GM19463 (cell line): ENCODE data around the gene A3GALT2.

Experiments used
- ATAC-seq: cut with Tn5 transposase; IDR thresholded peaks from one replicate; pipeline ENCODE4 v1.9.1; 2021; ENCODE audit warnings: mild to moderate bottlenecking, moderate library complexity; ENCODE audit not compliant: unreplicated experiment

The A3GALT2 gene

GRCh38 chr1:33320619-33321165, at the start of gene A3GALT2:
TSS of gene A3GALT2 (minus strand) at chr1:33321098. CDS start at chr1:33321098, 0 bp downstream.
- no peak for ATAC-seq

GRCh38 chr1:33370301-33370700, 49.4 kb upstream of the A3GALT2 start:
- no peak for ATAC-seq

DNA sequence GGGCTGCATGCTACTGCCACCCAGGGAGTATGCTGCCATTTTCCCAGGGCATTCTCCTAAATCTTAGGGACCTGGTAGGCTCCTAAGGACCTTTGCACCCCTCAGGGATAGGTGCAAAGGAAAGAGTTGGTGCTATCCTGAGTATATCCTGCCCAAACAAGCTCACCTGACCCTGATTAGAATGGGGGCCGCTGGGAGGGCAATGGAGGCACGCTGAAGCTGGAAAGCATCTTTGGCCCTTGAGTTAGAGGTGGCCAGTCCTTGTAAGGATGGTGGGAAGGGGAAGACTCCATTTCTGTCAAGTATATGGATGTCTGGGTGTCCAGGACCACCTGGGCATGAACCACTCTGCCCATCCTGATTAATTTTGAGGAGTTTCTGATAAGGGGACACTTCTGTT, 48.9 kb upstream of the A3GALT2 start:
- ATAC-seq = no peak

GRCh38 chr1:33369081-33369480, 48.2 kb upstream of the A3GALT2 start:
- no peak for ATAC-seq

DNA sequence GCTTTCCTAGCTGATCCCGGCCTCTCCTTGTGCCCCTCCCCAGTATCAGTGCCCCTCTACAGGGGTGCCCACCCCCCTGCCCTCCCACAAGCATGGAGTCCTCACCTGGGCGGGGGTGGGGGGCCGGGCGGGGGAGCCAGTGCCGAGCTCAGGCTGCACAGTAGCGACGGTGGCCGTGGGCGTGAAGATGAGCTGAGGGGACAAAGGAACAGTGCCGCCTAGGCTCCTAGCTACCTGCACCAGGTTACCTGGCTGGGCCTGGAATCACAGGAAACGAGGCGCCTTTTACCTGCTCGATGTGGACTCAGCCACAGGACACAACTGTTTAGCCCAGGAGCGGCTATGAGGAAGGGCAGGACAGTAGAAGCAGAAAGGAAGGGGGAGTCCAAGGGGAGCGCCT, 47.5 kb upstream of the A3GALT2 start:
- no peak for ATAC-seq

DNA sequence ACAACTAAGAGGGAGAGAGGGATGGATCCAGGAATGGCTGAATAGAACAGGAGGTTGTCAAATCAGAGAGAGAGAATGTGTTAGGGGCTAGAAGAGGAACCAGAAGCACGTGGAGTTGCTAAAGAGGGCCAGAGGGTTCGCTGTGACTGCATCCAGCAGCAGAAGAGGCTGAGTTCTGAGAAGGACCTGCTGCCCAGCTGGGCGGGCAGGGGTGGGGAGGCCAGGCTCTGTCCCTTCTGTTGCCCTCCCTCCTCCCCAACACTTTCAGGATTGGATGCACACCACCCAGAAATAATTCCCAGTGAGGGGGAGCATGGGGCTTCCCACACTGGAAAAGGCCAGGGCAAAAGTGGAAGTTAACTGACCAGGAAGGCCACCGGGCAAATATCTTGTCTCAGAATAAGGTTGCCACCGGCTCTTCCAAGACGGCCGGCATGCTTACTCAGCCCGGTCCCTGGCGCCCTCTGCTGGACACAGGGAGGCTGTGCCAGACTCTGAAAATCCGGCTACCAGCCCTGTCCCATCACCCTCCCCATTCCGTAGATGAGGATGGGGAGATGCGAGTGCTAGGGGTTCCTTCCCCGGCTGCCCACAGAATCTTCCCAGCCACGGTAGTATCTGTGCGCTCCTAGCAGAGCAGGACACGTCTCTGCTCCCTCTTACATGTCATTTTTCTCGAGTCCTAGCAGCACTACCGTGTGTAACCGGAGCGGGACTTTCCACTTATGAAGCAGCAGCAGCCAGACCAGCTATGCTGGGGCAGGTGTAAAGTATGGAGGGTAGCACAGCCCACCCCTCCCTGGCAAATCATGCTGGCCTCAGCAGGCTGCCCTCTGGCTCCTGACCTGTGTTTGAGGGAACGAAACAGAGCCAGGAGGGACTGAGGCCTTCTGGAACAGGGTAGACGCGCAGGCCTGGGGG, 46.8 kb upstream of the A3GALT2 start:
- ATAC-seq = no peak

DNA sequence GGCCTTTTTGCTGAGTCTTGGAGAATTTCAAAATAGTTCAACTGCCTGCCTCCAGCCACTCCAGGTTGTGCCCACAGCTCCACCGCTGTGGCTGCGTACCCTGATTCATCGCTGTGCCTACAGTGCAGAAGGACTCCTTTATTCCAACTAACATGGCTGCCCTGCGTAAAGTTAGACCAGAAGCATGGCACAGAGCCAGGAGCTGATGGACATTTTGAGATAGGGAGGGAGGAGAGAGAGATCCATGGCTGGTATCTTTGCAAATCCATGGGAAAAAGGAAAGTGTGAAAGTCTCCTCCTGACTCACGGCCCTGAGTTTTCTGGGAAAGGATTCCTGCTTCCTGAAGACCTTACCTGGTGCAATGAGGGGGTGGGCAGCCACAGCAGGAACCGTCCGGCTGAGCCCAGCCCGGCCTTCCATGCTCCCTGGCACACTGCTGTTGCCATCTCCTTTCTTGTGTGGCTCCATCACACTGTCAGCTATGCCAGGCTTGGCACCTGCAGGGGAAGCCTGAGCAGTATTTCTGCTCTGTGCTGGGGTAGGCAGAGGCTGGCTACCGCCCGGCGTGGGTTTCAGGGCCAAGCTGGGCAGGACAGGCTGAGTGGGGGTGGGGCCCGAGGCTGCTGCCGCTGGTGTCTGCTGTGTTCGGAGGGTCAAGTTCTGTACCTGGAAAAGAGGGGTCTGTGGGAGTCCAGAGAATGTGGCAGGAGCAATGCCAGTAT, 46.0 kb upstream of the A3GALT2 start:
- ATAC-seq = no peak

DNA sequence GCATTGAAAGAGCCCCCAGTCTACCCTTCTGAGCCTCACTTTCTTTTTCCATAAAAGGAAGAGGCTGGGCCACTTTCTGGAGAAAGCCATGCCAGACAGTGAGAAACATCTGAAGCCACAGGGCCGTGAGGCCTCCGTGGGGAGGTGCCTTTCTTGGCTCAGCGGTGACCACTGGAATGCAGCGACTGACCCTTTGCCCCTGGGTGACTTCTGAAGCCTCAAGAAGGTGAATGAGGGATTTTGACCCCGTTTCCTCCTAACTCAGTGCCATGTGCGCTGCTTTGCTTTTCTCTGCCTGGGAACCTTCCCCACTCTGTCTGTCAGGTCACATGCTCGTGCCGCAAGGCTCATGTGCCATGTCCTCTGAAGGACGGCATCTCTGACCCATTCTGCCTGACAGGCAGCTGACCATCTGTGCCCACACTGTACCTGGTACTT, 44.7 kb upstream of the A3GALT2 start:
- ATAC-seq = no peak

DNA sequence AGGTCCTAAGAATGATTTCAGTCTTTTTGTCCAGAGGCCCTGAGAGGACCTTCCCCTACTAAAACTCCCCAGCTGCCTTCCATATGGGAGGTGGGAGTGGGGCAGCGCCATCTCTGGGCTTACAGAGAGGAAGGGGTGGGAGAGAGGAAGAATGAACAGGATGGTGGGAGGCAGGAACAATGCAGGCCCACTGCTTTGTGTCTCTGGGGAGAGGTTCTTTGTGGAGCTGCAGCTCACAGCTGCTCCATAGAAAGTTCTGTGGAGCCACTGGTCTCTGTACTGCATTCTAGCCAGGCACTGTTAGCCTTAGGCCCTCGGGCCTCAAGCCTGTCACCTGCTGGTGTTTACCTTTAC, 43.6 kb upstream of the A3GALT2 start:
- ATAC-seq = no peak

- no peak for ATAC-seq
These were observed 42.6 kb upstream of the A3GALT2 start for GRCh38 chr1:33363470-33363861.

- no peak for ATAC-seq
These were observed 42.1 kb upstream of the A3GALT2 start for GRCh38 chr1:33363021-33363420.

GRCh38 chr1:33361532-33362235, 40.8 kb upstream of the A3GALT2 start:
- no peak for ATAC-seq

DNA sequence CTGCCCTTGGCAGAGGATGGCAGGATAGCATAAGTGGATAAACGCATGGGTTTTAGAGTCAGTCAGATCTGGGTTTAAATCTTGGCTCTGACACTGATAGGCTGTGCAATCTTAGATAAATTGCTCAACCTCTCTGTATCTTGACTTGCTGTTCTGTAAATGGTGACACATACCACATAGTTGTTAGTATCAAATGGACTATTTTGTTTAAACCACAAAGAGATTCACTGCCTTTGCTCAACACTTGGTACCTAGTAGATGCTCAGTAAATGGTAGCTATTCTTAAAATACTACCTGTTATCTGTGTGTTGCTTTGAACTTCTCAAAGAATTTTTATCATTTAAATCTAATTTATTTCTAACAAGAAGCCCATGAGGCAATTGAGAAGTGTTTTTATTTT, 39.5 kb upstream of the A3GALT2 start:
- no peak for ATAC-seq

DNA sequence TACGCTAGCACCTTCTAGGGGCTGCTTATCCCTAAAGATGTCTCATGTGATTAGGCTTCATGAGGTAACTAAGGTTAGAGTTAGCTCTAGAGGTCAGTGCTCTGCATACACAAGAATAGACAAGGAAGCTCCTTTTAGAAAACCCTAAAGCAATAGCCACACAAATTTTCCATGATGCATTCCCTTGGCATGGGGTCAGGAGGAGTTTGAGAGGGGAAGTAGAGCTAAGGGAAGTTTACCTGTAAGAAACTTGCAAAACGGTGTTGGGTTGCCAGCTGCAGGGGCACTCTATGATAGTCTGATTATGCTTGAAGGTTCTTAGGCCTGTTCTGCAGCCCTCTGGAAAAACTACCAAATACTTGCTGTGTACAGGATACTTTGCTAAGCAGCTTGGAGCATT, 39.0 kb upstream of the A3GALT2 start:
- ATAC-seq = no peak

- ATAC-seq = no peak
These were observed 38.1 kb upstream of the A3GALT2 start for GRCh38 chr1:33358795-33359503.

DNA sequence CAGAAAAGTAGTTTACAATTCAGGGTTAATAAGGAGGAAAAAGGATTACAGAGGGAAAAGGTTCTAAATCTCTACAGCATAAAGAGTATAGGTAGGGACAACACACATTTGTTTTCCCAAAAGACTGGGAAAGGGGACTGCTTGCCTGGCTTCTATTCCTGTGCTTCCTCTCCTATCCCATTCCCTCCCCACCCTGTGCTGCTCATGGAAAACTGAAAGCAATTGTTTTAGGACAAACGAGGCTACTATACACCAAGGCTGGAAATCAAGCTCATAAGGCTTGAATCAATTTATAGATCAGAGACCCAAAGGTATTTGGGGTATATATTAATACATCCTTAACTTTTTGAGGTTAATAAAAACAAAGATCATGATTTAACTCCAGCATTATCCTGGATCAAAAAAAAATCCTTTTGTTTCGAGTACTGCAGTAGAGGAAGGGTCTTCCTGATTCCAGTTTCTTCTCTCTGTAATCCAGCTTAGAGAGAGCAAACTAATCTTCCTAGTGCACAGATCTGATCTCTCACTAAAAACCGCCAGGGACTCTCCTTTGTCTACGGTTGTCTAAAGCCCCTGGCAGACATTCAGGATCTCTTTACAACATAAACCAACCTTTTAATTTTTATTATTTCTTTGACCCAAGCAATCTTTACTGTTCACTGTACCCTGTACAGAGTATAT, 37.4 kb upstream of the A3GALT2 start:
- no peak for ATAC-seq

- ATAC-seq = no peak
These were observed 36.2 kb upstream of the A3GALT2 start for GRCh38 chr1:33357099-33357498.

DNA sequence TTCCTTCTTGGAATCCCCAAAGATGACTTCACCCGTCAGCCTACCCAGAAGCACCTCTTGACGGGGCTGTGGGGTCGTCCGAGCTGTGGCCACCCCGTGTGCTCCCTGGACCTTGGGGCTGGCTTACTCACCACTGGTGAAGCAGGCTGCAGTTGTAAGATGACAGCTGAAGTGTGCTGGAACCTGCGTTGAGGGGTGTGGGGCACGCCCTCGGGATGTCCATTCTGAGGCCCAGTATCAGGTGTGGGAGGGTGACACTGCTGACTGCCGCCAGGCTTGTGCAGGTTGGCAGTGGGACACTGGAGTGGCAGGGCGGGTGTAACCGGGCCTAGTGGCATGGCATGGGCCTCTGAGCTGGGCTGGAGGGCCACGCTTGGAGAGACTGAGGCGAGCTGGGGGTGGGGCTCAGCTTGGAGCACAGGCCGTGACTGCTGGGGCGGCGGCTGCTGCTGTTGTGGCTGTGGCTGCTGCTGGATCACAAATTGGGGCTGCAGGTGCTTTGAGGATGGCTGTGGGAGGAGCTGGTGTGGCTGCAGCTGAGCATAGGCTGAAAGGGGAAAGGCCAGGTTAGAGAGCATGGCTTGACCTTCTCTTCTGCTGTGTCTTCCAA, 33.9 kb upstream of the A3GALT2 start:
- no peak for ATAC-seq

DNA sequence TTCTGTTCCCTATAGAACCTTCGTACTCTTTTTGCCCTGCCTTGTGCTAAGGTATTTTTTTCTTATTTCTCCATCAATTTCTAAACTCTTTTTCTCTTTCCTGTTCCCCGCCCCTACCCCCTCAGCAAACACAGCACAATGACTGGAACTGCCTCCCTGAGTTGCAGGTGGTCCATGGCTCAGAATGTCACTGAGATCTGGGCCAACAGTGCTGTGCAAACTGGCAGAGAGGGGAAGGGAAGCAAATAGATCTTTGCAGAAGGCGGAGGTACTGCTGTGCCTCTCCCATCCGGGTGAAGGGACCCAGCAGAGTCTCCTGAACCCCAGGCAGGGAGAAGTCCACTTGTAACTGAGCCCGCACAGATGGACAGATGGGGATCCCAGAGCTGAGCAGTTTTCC, 32.6 kb upstream of the A3GALT2 start:
- ATAC-seq = no peak

DNA sequence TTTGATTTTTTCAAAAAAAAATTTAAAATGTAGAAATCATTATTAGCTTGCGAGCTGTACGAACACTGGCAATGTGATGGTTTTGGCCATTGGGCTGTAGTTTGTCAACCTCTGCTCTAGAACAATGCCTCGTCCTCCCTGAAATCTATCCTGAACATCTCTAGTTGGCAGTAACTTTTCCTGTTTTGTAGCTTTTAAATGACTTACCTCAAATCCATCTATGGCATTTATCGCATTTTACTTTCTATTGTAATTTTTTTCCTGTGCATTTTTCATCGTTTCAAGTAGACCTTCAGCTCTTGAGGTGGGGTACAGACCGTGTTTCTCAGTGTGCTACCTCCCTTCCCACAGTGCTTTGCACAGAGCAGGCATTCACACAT, 30.4 kb upstream of the A3GALT2 start:
- no peak for ATAC-seq
